AG09319 (cell line): Measurements from ENCODE around the gene CDADC1.

Source experiments
- DNase-seq: peaks from one replicate; pipeline ENCODE4 v3.0.0-alpha.2; 2010; ENCODE audit warnings: low read depth; ENCODE audit errors: extremely low read depth
- TF ChIP-seq, protein P1 (sequence below): IDR thresholded peaks from 2 replicates; pipeline ENCODE4 v1.5.1; 2011; ENCODE audit warnings: low read depth, mild to moderate bottlenecking, inconsistent platforms, low read length, moderate library complexity

The CDADC1 gene

DNA sequence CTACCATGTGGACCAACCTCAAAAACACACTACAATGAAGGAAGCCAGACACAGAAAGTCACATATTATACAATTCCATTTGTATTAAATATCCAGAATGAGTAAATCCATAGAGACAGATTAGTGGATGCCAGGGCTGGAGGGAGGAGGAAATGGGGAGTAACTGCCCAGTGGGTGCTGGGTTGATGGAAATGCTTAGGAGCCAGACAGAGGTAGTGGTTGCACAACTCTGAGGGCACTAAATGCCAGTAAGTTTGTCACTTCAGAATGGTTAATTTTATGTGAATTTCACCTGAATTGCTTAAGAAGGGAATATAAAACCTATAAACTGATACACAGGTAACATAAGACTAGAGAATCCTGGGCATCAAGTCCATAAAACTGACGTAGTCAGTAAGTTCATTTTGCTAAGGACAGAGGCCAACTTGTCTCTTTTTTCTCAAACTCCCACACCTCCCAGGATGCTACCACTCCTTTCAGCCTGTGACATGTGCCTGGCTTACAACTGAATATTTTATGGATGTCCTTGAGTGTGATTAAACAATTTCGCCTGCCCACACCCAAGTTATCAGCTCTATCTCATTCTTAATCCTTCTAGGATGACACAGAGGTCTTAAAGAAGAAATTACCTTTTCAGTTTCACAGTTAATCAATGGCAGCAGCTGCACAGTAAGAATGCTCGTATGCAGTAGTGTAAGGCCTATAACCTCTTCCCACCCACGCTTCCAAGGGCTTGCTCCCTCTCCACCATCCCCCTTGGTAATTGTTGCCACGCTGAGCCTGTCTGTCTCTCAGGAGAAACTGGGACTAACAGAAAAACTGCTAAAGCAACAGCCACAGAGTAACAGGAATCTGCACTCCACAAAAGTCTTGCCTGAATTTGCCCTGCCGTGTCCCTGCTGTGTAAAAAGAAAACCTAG lies 33.5 kb upstream of the CDADC1 start:
- DNase-seq: no peak
- TF ChIP-seq, protein P1, sequence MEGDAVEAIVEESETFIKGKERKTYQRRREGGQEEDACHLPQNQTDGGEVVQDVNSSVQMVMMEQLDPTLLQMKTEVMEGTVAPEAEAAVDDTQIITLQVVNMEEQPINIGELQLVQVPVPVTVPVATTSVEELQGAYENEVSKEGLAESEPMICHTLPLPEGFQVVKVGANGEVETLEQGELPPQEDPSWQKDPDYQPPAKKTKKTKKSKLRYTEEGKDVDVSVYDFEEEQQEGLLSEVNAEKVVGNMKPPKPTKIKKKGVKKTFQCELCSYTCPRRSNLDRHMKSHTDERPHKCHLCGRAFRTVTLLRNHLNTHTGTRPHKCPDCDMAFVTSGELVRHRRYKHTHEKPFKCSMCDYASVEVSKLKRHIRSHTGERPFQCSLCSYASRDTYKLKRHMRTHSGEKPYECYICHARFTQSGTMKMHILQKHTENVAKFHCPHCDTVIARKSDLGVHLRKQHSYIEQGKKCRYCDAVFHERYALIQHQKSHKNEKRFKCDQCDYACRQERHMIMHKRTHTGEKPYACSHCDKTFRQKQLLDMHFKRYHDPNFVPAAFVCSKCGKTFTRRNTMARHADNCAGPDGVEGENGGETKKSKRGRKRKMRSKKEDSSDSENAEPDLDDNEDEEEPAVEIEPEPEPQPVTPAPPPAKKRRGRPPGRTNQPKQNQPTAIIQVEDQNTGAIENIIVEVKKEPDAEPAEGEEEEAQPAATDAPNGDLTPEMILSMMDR: no peak

DNA sequence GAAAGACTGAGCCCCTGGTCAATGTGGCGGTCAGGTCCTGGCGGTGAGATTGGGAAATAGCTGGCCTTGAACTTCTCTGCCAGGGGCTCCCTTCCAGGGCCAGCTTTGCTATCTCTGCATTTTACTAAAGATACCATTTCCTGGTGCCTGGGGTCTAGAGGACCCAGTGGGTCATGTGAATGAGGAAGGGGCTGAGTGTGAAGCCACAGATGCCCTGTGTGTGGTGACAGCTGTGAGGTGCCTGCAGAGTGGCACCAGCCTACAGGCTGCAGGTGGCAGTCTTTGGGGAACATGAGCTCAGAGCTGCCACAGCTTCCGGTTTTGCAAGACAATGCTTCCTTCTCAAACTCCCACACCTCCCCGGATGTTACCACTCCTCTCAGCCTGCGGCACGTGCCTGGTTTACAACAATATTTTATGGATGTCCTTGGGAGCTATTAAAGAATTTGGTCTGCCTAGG lies 32.8 kb upstream of the CDADC1 start:
- TF ChIP-seq, protein P1: no peak
- no peak for DNase-seq

DNA sequence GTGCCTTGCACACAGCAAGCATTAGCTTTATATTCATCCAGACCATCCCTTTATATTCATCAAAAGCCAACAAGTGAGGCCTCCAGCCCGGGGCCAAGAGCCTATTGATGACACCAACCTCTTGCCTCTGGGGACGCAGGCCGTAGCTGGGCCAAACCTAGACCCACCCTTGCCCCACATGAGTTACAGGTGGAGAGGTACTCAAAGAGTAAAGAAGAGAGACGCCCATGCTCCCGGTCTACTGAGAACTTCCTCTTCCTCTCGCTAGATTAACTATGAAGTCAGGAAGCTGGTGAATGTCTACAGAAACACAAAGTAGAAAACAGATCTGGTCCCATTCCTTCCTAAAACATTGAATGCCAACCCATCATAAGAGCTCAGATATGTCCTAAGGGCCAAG lies 31.4 kb upstream of the CDADC1 start:
- DNase-seq: no peak
- TF ChIP-seq, protein P1: no peak

DNA sequence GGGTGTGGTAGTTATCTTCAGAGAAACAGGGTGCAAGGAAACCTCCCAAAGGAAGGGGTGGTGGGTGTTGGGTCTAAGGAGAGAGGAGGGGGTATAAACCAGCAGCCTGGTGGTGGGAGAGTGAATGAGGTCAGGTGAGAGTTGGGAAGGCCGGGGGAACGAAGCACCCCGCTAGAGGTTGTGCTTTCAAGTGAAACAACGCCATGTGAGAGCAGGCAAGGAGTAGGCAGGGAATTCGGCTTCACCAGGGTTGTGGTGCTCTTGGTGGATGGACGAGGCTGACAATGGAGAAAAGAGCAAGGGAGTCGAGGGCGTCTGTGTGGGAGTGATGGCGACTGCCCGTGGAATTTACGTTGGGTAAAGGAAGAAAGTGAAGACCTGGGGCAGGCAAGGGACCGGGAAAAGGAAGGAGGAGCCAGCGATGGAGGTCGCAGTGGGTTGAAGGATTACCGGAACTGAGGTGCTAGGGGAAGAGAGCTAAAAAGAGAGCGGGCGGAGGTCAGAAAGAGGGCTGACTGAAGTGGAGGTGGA lies 29.7 kb upstream of the CDADC1 start:
- no peak for DNase-seq
- TF ChIP-seq, protein P1: no peak

DNA sequence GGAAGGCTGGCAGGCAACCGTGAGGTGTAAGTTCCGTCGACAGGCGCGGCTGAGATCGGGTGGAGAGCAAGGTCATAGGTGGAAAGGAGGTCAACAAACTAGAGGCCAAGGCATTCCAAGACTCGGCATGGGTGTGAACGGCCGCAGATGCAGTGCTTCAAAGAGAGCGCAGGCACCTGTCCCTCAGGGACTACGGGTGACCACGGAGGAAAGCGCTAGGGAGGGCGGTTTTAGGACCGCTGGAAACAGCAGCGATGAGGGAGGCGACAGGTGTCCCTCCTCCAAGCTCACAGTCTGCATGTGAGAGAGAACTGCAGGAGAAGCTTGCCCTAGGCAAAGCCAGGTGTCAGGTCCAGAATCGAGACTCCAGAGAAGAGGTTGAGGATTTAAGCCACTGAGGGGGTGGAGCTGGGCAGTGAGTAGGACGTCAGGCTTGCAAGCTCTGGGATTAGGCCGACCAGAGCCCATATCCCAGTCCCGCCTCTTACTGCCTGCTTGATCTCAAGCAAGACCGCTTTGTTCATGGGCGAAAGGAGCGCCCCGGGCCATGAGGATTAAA lies 29.2 kb upstream of the CDADC1 start:
- DNase-seq: no peak
- TF ChIP-seq, protein P1: no peak

DNA sequence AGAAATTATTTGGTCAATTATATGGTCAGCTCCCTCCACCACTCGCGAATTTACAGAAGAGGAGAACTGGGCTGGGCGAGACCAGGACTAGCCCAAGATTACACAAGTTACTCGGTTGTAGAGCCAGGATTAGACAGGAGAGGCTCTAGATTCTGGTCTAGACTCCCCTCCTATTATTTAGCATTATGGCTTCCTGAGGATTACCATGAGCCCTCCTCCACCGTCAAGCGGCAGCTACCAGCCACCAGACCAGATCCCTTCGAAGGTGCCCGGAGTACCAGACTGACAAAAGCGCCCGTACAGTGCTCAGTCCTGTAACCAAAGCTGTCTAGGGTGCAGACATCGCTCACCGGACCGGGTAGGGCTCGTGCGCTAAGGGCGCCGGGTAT lies 28.1 kb upstream of the CDADC1 start:
- no peak for DNase-seq
- TF ChIP-seq, protein P1: no peak
